ENCODE data around the gene TLR3. TPM values are rescaled to one million over a fixed set of nuclear protein-coding genes. Genes with fewer than 3 reads are reported as not detected.

TLR3 gene
- total and polyA plus RNA-seq, 10 of the 15 experiments (the other 5 are each of a cell fraction or from before 2014, with no cell fraction given), result under 0.01 to 0.05 (median 0.03) TPM; not detected in 7

- Histone ChIP-seq H3K79me2 (ENCODE audit: control insufficient read depth, insufficient read depth, low read length) (no peaks in the 10 kb centered on the region), H3K4me3 (no peak overlapping the region), H3K36me3 (ENCODE audit: control insufficient read depth in 2 of 2, insufficient read depth in 2 of 2, low read length in 1 of 2) (no peaks in the 10 kb centered on the region), H3K4me2 (ENCODE audit: control insufficient read depth, insufficient read depth) (no peak overlapping the region), H3K27ac (ENCODE audit: control insufficient read depth, insufficient read depth) (no peak overlapping the region), H4K20me1 (ENCODE audit: control insufficient read depth, insufficient read depth) (no peaks in the 10 kb centered on the region), H3K4me1 (ENCODE audit: control insufficient read depth, insufficient read depth, low read length) (no peaks in the 10 kb centered on the region), H3K27me3 (replicated peaks in 1 of 2; ENCODE audit: control insufficient read depth in 2 of 2, insufficient read depth in 2 of 2, low read length in 1 of 2) (no peaks in the 10 kb centered on the region; a peak in 1 of 4 replicates), H3K9ac (ENCODE audit: control insufficient read depth, insufficient read depth, low read length) (no peak overlapping the region), H2AFZ (ENCODE audit: control insufficient read depth, low read depth, low read length) (no peak overlapping the region), H3K9me3 (replicated peaks; ENCODE audit: control insufficient read depth, insufficient read depth, low read length) (no peaks in the 10 kb centered on the region; the same call in 2 of the 3 replicates)
- TF ChIP-seq ZBED1 (IDR thresholded peaks at IDR 0.05; ENCODE audit: borderline replicate concordance), result no peak
- no peak for TF ChIP-seq NFIC (IDR thresholded peaks at IDR 0.05; ENCODE audit: low read depth, low read length)
- TF ChIP-seq SPI1 (IDR thresholded peaks at IDR 0.05; ENCODE audit: borderline replicate concordance, insufficient read depth, low read depth, low read length), result no peak
- TF ChIP-seq, protein P1, sequence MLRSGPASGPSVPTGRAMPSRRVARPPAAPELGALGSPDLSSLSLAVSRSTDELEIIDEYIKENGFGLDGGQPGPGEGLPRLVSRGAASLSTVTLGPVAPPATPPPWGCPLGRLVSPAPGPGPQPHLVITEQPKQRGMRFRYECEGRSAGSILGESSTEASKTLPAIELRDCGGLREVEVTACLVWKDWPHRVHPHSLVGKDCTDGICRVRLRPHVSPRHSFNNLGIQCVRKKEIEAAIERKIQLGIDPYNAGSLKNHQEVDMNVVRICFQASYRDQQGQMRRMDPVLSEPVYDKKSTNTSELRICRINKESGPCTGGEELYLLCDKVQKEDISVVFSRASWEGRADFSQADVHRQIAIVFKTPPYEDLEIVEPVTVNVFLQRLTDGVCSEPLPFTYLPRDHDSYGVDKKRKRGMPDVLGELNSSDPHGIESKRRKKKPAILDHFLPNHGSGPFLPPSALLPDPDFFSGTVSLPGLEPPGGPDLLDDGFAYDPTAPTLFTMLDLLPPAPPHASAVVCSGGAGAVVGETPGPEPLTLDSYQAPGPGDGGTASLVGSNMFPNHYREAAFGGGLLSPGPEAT (IDR thresholded peaks at IDR 0.05; ENCODE audit: low read depth), result no peak
- no peak for TF ChIP-seq BRCA1 (IDR thresholded peaks at IDR 0.05; ENCODE audit: low read depth, low read length)
- TF ChIP-seq FOS (IDR thresholded peaks at IDR 0.05; ENCODE audit: borderline replicate concordance, extremely low read depth, insufficient read length), result no peak
- no peak for TF ChIP-seq STAT1 (conservative IDR thresholded peaks at IDR 0.05)
- TF ChIP-seq EGR1 (IDR thresholded peaks at IDR 0.05; ENCODE audit: borderline replicate concordance in 1 of 2, low read depth in 2 of 2, low read length in 2 of 2), result no peak
- TF ChIP-seq POLR2AphosphoS5 (IDR thresholded peaks at IDR 0.05; ENCODE audit: low read length), result no peak
- no peak for TF ChIP-seq TAF1 (IDR thresholded peaks at IDR 0.05; ENCODE audit: borderline replicate concordance, low read depth, low read length)
- no peak for TF ChIP-seq BHLHE40 (IDR thresholded peaks at IDR 0.05; ENCODE audit: borderline replicate concordance in 1 of 2, low read depth in 2 of 2, low read length in 1 of 2)
- no peak for TF ChIP-seq ETV6 (conservative IDR thresholded peaks at IDR 0.05 in 1 of 2, IDR thresholded peaks at IDR 0.05 in 1 of 2; ENCODE audit: borderline replicate concordance in 1 of 2, low read depth in 1 of 2)
- TF ChIP-seq MEF2B (IDR thresholded peaks at IDR 0.05; ENCODE audit: partially characterized antibody, poor library complexity, severe bottlenecking), result no peak
- TF ChIP-seq CHD2 (IDR thresholded peaks at IDR 0.05; ENCODE audit: borderline replicate concordance, low read depth, low read length), result no peak
- POLR2A ChIA-PET, result no interaction called here
- WGBS (ENCODE audit: insufficient coverage, insufficient replicate concordance, low lambda C conversion rate, missing lambda C conversion rate), result 0% methylated on average over 2 of the region's 2 CpGs
- DNase-seq (ENCODE audit: low read depth, low spot score) (no peak), ATAC-seq (no peak), FAIRE-seq (no peak)
- CTCF ChIA-PET, result no interaction called here
- intact Hi-C loops (cut with micrococcal nuclease; ENCODE audit: unreplicated experiment), result no loop called here
- no TSS peak for BruUV-seq (replicated peaks)
- SMC1A ChIA-PET (ENCODE audit: uncharacterized antibody, unreplicated experiment), result no interaction called here
- in situ Hi-C loops (cut with MboI), result no loop called here
- RAD21 ChIA-PET (ENCODE audit: unreplicated experiment), result no interaction called here
Observed at GRCh38 chr4:186121057-186121456, 52.1 kb downstream of the TLR3 start.
